ENCODE results near the gene DCTN3.

DNA sequence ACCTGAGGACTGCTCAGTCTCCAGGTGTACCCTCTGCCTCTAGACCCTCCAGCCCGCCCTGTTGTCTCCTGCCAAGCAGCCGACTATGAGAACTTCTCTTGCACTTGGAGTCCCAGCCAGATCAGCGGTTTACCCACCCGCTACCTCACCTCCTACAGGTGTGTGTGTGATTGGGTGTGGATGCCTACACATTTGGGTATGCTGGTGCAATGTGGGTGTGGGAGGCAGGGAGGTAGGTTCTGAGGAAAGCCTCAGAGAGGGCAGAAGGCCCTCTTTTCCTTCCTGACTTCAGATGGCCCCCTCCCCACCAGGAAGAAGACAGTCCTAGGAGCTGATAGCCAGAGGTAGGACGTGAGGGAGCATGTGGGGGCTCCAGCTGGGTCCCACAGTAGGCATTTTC is 36.7 kb upstream of the DCTN3 start:
- TF ChIP-seq, protein P1, sequence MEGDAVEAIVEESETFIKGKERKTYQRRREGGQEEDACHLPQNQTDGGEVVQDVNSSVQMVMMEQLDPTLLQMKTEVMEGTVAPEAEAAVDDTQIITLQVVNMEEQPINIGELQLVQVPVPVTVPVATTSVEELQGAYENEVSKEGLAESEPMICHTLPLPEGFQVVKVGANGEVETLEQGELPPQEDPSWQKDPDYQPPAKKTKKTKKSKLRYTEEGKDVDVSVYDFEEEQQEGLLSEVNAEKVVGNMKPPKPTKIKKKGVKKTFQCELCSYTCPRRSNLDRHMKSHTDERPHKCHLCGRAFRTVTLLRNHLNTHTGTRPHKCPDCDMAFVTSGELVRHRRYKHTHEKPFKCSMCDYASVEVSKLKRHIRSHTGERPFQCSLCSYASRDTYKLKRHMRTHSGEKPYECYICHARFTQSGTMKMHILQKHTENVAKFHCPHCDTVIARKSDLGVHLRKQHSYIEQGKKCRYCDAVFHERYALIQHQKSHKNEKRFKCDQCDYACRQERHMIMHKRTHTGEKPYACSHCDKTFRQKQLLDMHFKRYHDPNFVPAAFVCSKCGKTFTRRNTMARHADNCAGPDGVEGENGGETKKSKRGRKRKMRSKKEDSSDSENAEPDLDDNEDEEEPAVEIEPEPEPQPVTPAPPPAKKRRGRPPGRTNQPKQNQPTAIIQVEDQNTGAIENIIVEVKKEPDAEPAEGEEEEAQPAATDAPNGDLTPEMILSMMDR (IDR thresholded peaks at IDR 0.05): no peak
- no peak for TF ChIP-seq POLR2A (IDR thresholded peaks at IDR 0.05)

All from body of pancreas (tissue), 4 donors.